Measurements from ENCODE around the gene GPR39.

Gene GPR39

DNA sequence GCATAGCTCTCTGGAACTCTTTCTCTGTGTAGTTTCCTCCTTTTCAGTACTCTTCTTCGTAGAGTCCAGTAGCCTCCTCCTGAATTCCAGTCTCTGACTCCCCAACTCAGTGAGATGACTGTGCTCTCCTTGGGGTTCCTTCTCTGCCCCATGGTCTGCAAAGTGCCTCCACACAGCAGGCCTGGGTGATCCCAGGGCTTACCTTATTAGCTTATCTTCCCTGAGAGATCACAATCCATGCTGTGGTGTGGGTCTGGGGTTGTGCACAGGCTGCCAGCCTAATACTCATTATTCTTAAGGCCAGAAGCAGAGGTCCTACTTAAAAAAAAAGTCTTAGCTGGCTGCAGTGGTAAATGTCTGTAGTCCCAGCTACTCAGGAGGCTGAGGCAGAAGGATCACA is 4.6 kb upstream of the GPR39 start:
- DNase-seq: no peak

DNA sequence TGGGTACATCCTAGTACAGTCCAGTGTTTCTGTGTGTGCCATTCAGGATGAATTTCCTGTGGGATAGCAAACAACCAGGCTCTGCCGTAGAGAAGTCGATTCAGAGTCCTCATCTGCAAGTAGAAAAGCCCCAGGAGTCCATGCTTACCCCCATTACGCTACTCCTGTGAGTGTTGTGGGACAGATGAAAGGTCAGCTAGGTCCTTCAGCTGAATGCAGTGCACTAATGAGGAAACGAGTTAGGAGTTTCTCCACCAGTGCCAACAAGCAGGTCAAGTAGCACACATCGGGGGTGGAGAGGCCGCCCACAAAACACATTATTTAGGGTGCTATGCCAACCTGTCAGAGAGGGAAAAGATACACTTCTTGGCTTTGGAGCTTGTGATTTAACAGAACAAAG is 2.5 kb upstream of the GPR39 start:
- DNase-seq: no peak

DNA sequence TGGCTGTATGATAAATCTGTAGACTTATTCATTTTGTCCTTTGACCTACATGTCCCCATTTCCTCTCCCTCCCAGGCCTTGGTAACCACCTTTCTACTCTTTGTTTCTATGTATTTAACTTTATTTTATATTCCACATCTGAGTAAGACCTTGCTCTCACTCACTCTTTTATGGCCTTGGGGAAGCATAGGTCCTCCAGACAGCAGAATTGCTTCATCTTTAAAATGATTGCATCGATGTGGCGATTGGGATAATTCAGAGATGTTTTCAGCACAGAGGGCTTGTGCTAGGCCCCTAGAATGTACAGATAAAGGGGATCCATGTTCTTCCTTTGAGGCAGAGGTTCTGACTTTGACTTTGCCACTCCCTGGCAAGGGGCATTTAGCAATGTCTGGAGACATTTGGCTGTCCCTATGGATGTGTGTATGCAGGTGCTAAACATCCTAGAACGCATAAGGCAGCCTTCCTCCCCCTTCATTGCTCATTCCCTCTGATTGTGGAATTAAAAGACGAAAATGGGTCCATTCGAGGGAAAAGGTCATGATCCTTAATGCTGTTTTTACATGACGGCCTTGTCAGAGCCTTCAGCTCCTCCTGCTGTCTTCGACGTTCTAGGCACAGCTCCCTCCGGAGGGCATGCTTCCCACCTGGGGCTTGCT is 1.2 kb upstream of the GPR39 start:
- DNase-seq: no peak

DNA sequence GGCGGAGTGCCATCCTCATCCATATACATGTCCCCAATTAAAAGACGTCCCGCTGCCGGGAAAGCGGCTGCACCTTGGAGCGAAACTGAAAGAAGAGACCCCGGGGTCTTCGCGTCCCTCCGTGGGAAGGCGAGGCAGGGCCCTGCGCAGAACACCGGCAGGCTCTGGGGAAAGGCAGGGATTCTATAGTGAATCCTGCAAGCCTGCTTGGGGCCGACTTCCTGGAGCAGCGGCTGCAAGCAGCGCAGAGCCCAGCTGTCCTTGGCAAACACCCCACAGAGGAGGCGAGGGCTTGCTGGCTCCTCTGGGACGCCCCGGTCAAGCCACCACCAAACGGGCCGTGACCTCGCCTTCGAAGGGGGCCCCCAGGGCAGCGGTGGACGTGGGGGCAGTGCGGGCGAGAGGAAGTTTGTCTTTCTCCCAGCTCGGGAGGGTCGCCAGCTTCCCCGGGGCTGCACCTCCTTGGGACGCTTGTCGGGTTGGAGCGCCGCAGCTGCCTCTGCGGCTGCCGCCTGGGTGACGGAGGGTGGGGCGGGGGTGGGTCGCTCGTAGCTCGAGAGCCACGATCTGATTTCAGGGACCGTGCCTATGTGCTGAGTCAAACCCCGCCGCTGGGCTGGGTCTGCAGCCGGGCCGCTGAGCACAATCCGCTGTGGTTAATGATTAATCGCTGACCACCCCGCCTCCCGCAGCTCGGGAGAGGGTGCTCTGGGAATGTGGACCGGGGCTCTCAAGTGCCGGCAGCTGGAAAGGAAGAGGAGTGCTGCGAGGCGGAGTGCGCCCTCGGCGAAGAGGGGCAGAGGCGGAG is 486 bp upstream of the GPR39 start:
- DNase-seq: peak in 31 of 56 donors; percentile 4 to 68 (median 37)

DNA sequence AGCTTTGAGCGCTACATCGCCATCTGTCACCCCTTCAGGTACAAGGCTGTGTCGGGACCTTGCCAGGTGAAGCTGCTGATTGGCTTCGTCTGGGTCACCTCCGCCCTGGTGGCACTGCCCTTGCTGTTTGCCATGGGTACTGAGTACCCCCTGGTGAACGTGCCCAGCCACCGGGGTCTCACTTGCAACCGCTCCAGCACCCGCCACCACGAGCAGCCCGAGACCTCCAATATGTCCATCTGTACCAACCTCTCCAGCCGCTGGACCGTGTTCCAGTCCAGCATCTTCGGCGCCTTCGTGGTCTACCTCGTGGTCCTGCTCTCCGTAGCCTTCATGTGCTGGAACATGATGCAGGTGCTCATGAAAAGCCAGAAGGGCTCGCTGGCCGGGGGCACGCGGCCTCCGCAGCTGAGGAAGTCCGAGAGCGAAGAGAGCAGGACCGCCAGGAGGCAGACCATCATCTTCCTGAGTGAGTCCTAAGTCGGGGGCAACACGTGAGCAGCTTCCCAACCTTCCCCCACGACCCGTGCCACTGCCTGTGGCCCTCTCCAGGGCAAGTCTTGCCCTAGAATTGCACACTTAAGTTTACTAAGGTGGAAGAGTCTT is 928 bp downstream of the GPR39 start:
- DNase-seq: no peak

DNA sequence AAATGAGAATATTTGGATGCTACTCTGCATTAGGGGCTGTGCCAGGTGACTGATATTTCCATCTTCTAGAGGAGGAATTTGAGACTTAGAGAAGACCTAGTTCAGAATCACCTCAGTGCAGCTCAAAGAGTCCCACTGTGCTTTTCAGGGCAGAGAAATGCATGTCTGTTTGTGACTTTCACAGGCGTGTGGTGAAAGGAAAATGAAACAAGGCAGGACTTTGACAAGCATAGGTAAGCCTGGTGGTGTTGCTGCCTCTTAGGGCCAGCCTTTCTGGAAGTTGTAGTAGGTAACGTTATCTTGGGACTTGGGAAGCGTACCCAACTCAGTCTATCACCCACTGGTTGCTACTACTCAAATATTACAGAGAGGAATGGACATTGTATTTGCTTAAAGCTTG is 2.6 kb downstream of the GPR39 start:
- no peak for DNase-seq

DNA sequence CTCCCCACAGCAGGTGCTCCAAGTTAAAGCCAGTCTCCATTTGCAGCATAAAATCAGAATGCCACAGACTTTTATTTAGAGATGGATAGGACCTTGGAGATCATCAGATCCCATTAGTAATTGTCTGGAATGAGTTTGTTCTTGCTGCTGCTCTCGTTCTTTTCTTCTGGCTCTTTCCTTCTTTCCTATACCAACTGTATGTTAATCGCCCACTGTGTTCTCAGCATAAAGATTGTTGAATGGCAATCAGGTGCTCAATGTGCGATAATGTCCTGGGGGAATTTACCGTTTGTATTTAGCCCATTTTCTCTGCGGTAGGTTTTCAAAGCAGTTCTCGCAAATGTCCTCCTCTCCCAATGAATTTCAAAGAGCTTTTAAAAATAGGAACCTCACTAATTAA is 3.3 kb downstream of the GPR39 start:
- no peak for DNase-seq

DNA sequence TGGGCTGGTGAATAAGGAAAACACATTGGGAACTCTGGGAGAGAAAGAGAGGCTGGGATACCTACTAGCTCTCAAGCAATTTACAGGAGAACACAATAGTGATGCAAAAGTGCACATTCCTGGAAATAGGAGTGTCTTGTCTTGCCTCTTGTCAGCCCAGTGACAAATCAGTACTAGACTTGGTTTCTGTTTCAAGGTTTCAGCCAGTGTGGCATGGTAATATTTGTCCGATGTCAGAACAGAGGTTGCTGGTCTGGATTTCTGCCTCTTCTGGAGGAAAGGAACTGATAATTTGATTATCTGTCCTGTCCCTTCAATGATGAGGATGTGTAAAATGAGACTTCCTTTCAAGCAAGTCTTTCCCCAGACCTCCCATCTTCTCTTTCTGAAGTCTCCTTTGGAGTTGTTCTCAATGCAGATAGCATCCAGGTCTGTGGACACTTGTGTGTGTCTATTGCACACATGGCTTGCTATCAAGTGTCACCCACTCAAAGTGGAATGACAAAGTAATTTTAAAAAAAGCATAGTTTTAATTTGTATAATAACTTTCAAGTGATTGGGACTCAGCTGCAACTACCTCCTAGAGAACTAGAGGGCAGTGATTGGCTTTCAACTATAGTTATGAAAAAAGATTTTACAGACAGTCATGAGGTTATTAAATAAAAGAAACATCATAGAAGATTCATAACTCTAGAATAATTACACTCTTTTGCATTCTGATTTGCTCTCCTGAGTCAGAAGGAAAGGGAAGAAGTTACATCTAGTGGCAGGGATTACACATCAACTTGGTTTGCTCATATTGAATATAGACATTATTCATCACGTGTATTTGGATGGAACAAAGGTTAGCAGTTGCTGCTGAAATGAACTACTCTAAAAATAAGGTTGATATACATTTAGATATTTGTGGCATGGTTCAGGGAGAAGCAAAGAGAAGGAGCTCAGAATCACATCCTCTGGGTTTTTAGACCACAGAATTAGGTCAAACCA is 4.5 kb downstream of the GPR39 start:
- DNase-seq: no peak

DNA sequence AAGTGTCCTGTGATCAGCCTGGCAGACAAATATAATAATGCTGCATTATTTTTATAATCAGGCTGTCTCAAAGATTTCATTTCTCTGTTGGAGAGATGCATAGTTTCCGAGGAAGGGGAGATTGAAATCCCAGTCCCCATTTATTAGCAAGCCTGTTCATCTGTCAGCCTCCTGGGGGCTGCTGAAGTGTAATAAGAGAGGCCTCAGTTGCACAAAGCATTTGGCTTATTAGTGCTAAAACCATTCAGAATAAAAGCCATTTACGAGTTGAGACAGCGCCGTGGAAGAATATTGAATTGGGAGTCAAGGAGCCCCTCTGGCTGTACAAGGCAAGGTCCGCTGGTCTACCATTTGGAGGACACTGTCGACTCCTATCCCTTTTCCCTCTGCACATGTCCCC is 6.1 kb downstream of the GPR39 start:
- no peak for DNase-seq

DNA sequence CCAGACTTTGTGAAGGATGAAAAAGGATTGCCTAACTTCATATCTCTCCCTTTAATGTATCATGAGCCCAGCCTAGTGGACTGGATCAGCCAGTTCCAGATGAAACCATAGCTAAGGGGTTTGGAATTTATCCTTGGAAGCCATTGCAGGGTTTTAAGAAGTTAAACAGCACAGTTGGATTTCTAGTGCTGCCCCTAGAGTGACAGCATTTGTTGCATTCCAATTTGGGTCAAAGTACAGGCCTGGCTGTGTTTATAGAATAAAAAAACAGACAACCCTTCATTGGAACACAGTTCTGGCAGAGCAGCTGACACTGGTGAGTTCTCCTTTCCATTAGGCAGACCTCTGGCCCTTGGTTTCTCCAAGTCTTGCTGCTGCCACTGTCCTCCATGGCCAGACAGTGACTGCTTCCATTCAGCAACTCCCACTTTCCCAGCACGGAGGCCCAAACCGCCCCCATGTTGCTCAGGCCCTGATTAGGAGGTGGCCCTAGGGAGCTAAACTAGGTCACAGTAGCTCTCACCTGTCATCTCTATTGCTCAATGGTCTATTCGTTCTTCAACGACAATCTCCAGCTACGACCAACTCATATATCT is 8.0 kb downstream of the GPR39 start:
- DNase-seq: no peak

DNA sequence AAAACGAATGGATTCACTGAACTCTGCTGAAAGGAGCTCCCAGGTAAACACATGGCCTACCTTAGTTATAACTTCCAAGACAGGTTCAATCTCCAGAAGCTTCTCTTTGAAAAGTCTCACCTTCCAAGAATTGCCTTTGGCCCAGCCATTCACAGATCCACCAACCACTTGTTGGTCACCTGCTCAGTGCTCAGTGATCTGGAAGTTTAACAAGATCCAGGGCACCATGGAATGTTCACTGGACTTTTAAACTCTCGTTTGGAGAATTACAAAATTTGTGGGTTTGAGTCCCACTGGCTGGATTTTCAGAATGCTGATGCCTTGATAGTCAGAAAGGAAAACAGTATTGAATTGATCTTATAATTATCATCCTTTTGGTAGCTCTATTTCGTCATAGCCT is 9.4 kb downstream of the GPR39 start:
- no peak for DNase-seq

DNA sequence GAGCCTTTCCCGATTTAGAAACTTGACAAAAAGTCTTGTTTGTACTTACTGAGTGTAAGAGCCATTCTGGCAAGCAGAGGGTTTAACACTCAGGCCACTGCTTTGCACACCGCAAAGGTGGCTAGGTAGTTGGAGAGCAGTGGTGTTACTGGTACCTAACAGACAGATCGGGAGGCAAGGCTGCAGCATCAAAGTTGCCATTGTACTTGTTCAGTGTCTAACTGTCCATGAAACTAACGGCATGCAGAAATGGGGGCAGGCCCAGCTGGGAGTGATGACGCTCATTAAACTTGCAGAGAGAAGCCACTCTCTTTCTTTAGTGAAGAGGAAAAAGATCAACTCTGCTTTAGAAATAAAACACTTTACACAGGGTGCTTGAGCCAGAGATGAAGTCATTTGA is 10.1 kb downstream of the GPR39 start:
- no peak for DNase-seq

DNA sequence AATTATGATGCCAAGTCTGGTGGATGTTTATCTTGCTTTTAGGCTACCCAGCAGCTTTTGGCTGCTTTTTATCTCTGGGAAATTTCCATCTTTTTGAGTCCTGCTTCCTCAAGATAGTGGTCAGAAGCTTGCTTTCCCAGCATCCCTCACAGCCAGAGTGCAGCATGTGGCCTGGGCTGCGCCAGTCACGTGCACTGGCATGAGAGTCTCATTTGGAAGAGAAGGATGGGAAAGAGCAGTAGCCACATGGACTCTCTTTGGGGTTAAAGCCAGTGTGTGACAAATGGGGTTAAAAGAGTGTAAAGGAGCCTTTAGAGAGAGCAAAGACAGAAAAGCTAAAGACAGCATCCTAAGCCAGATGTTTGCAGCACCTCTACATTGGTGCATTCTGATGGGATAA is 12.7 kb downstream of the GPR39 start:
- no peak for DNase-seq

DNA sequence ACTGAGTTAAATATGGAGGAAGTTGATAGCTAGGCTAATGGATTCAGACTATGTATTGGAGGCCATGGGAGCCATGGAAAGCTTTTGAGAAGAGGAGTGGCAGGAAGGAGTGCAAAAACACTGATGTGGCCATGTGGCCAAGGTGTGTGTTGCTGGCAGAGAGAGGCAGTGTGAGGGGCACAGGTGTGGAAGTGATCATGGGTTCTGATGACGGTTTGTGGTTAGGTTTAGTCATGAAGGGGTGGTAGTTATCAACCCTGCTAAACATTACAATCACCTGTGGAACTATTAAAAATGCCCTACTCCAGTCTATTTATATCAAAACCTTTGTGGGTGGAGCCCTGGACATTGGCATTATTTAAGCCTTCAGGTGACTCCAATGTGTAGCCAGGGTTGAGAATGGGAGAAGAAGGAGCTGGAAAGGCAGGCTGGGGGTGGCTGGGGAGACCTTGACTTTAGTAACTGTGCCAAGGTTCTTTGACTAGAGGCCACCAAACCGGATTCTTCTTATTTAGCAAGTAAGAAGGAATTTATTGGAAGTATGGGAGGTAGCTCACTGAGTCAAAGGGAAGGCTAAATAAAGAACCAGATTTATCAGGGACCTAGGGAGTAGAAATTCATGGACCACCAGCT is 13.5 kb downstream of the GPR39 start:
- no peak for DNase-seq

DNA sequence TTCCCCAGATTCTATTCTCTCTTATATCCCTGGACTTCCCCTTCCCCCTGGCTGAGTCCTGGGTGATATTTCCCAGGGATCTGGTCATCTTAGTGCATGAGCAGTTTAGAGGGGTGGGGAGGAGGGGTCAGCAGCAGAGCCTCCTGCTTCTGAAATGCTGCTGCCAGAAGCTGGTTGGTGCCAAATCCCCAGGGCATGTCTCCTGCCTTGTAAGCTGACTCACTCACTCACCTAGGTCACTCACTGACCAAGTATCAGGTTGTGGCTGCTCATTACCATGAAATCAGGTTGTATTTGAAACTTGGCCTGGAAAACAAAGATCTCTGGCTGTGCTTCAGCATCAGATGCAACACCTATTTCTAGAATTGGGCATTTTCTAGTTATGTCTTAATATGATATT is 14.3 kb downstream of the GPR39 start:
- DNase-seq: no peak

DNA sequence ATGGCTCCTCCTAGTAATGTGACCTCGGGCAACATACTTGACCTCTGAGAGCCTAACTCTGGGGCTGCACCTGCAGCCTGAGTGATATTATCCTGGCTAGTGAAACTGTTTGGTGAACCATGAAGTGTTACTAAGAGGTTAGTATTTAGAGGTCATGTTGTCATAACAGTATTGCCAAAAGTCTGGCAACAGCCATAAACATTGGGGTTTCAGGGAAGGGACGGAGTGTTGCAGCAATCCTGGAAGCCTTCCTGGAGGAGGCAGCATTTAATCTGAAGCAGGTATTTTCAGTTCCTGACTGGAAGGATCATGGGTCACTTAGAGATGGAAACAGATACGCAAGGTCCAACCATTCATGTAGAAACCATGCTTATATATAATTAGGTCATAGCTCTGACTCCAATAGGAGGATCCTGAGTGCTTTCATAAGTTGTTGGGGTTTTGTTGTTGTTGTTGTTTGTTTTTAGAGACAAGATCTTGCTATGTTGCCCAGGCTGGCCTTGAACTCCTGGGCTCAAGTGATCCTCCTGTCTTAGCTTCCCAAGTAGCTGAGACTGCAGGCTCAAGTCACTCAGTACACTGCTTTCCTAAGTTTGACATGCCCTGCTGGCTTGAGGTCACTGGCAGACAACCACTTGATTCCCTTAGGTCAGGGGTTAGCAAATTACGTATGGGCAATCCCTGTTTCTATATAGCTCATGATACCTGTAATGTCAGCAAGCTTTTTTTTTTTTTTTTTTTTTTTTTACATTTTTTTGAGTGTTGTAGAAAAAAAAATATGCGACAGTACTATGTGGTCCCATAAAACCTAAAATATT is 21.5 kb downstream of the GPR39 start:
- DNase-seq: no peak

DNA sequence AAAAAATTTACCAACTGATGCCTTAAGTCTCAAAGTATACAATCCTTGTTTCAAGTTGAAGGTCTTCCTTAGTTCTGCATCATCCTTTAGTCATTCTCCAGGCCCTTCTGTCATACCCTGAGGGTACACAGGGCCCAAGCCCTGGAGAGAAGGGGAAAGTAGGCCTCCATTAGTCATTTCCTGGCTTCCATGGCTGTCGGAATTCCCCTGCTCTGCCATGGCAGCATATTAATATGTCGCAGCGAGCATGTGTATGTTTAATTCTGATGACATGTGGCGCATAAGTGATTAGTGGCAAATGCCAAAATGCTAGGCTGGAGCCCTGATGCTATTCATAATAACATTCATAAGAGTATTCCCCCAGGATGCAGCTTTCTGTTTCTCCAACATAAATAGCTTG is 22.1 kb downstream of the GPR39 start:
- DNase-seq: no peak

DNA sequence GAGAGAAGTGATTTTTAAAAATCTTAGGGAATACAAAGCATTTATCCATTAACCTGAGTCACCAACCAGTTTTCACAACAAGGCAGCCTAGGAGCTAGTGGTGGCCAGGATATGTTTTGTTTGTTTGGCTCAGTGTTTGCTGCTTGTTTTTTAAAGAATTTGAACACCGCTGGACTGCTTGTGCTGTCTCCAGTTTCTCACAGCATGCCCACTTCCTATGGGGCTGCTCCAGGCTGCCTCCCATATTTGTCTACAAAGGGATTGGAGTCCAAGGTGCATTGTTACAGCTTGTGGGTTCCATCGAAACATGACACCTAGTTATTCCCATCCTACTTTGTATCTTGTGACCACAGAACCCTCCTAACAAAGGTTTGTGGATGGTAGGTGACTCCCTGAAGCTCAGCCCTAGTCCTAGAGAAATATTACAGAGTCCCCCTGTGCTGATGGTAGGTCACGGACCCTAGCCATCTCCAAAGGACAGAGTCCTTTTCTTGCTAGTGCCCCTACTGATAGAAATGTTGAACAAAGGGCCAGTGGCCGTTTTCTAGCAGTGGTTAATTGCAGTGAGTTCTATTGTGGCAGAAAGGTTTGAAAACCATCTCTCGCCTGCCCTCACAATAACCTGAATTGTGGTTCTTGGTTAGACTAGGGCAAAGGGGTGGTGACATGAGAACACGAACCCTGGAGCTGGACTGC is 23.2 kb downstream of the GPR39 start:
- no peak for DNase-seq

DNA sequence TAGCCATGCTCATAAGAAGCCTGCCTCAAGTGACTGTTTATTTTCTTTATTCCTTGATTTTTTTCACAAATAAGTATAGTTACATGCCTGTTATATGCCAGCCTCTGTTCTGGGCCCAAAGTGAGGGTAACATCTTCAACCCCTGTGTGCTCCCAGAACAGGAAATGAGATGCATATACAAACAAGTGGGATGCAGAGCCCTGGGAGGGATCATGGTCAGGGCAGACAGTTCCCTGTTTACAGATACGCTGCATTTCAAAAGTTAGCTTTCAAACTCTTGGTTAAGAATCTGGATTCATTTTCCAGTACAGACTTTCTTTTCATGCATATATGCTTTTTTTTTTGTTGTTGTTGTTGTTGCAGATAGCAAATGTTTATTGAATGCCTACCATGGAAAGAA is 24.4 kb downstream of the GPR39 start:
- no peak for DNase-seq

Data from nucleus accumbens (tissue), 56 donors.